GM21723 (cell line): ENCODE data around the gene PPFIBP2.

ENCODE experiments used
- ATAC-seq: cut with Tn5 transposase; IDR thresholded peaks from one replicate; pipeline ENCODE4 v1.9.1; 2021; ENCODE audit warnings: mild to moderate bottlenecking, moderate library complexity; ENCODE audit not compliant: unreplicated experiment

PPFIBP2 gene

GRCh38 chr11:7621090-7621489 is 107.3 kb downstream of the PPFIBP2 start:
- ATAC-seq, result no peak

GRCh38 chr11:7621554-7621953 is 107.8 kb downstream of the PPFIBP2 start:
- no peak for ATAC-seq

- ATAC-seq, result no peak
These were observed 108.9 kb downstream of the PPFIBP2 start for GRCh38 chr11:7622721-7623120.

GRCh38 chr11:7628660-7629059 is 114.9 kb downstream of the PPFIBP2 start:
- no peak for ATAC-seq

- ATAC-seq, result no peak
These were observed 116.2 kb downstream of the PPFIBP2 start for GRCh38 chr11:7630002-7630401.

- no peak for ATAC-seq
These were observed 118.4 kb downstream of the PPFIBP2 start for GRCh38 chr11:7632211-7632610.

GRCh38 chr11:7635137-7635536 is 121.3 kb downstream of the PPFIBP2 start:
- ATAC-seq, result no peak

GRCh38 chr11:7635708-7636107 is 121.9 kb downstream of the PPFIBP2 start:
- ATAC-seq, result no peak

- no peak for ATAC-seq
These were observed 122.6 kb downstream of the PPFIBP2 start for GRCh38 chr11:7636350-7636749.

GRCh38 chr11:7637447-7638157 is 123.8 kb downstream of the PPFIBP2 start:
- no peak for ATAC-seq

GRCh38 chr11:7638710-7639642 is 125.2 kb downstream of the PPFIBP2 start:
- ATAC-seq, result peak; percentile 66

- no peak for ATAC-seq
These were observed 125.8 kb downstream of the PPFIBP2 start for GRCh38 chr11:7639643-7640025.

- no peak for ATAC-seq
These were observed 127.0 kb downstream of the PPFIBP2 start for GRCh38 chr11:7640816-7641215.

- ATAC-seq, result no peak
These were observed 128.9 kb downstream of the PPFIBP2 start for GRCh38 chr11:7642747-7643146.

- ATAC-seq, result no peak
These were observed 129.5 kb downstream of the PPFIBP2 start for GRCh38 chr11:7643314-7643713.

- no peak for ATAC-seq
These were observed 131.4 kb downstream of the PPFIBP2 start for GRCh38 chr11:7645206-7645605.

- ATAC-seq, result no peak
These were observed 133.1 kb downstream of the PPFIBP2 start for GRCh38 chr11:7646866-7647265.

- ATAC-seq, result no peak
These were observed 134.5 kb downstream of the PPFIBP2 start for GRCh38 chr11:7648264-7648663.

GRCh38 chr11:7651140-7651551 is 137.3 kb downstream of the PPFIBP2 start:
- ATAC-seq, result no peak

GRCh38 chr11:7651700-7652099 is 137.9 kb downstream of the PPFIBP2 start:
- ATAC-seq, result no peak

- no peak for ATAC-seq
These were observed 140.5 kb downstream of the PPFIBP2 start for GRCh38 chr11:7654195-7654705.
